Left forelimb (tissue), 1 donor: ENCODE data around the gene TJP1.
A peak's percentile ranks its signal among the peaks of the same experiment; 100 is the strongest.

Source experiments
- DNase-seq: peaks from one replicate; pipeline ENCODE4 v3.0.0-alpha.2; 2018; ENCODE audit warnings: low spot score

The TJP1 gene

DNA sequence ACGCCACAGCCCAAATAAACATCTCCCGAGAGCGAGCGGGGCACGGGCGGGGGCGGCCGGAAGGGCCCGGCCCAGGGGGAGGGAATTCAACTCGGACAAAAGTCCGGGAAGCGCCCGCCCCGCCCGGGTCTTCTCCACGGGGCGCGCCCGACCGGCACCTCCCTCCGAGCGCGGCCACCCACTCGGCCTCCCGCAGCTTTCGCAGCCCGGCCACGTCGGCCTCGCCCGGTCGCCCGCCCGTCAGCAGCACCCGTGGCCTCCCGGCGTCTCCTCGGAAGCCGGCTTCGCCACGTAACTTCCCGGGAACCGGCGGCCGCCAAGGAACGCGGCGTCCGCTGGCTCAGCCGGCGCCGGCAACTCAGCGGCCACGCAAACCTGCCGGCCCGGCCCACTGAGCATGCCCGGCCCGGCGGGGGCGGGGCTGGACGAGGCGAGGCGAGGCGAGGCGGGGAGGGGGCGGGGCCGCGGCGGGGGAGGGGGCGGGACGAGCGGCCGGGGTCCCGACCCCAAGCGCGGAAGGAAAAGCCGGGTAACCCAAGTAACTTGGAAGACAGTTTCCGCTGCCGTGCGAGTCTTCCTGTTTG, at the start of gene TJP1:
Gene TJP1 (minus strand): TSS at position 369 of the 584 bp plus-strand sequence. CDS start 440 bp downstream, outside the sequence.
- DNase-seq = peak; percentile 90

DNA sequence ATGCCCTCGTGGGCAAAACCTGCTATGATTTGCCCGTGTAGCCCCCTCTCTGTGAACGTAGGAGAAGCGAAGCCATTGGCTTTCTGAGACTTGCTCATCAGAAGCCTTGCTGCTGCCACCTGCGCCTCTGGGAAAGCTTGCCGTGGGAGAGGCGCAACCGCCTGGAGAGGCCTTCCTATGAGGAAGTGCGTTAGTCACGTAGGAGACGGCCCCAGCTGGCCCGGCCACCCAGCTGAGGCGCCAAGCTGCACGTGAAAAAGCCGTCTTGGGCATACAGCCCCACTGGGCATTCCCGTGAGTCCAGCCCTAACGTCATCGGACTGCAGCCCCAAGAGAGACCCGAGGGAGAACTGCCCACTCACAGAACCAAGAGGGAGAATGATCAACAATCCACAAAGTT, 49.1 kb upstream of the TJP1 start:
- DNase-seq = no peak

DNA sequence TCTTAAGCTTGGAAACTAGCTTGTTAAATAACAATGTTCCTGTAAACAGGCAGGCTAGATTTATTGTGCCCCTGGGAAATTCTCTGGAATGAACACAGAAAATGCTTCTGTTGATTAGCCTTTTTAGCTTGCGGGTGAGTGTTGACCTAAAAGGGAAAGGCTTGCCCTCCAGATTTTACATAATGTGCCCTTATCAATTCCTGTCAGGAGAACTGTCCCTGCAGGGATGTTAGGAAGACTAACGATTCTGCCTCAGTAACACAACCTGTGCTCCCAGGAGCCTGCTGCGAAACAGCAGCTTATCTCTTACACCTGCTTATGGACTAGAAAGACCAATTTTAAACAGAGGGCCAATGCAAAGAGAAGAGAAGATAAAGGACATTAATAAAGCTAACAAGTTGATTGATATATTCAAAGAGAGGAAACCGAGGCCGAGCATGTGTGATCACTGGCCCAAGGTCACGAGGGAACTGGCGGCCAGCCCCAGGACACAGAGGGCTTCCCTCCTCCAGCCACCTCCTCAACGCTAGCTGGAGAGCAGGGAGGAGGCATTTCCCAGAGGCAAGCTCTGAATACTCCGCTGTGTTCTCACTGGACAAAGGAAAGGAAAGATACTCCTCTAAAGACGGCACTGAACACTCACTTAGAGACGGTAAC, 48.4 kb upstream of the TJP1 start:
- DNase-seq = no peak

DNA sequence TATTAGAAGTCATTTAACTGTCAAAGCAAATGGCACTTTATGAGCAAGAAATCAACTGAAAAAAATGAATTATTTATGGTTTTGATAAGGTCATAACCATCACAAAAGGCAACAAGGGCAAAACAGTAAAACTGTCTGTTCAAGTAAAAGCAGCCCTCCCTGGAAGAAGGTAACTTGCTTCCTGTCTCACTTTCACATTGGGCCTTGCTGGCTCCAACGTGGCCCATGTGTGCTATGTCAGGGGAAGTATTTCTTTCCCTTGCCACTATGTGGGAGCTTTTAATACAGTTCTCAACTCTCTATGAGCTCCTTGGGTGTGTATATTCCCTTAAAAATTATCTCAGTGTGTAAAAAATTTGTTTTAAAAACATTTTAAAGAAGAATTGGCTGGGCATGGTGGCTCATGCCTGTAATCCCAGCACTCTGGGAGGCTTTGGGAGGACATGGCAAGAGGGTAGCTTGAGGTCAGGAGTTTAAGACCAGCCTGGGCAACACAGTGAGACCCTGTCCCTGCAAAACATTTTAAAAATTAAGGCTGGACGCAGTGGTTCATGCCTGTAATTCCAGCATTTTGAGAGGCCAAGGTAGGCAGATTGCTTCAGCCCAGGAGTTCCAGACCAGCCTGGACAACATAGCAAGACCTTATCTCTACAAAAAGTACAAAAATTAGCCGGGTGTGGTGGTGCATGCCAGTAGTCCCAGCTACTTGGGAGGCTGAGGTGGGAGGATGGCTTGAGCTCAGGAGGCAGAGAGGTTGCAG, 45.2 kb upstream of the TJP1 start:
- no peak for DNase-seq

DNA sequence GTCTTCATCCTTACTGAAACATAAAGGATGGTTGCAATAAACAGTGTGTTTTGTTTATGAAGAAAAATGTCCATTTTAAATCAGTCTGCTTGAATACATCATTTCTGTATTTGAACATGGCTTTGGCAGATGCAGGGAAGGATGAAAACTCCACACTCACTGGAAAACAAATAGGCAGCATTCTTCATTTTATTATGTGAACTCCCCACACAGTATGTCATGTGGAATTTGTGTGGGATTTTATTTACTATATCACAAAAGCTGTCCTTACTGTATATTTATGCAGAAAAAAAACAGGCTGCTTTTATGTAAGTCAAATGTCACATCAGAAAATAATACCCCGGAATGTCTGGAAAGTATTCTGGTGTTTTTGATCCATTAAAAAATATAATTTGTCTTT, 44.1 kb upstream of the TJP1 start:
- no peak for DNase-seq

DNA sequence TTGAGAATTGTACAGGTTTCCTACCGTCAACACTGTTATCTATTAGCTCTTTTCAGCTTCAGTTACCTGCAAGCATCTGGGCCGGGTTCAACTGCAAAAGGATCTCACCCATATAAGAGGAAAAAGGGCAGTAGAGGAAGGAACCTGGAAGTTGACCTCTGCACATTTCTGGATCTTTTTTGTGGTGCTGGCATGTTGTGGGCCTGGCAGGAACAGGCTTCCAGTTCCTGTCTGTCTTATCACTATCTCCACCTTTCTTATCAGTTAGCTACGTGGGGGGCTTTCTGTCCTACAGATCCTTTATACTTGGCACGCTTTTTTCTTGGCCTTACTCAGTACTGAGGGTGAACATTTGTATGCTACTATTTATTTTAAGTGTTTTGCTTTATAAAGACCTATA, 42.2 kb upstream of the TJP1 start:
- DNase-seq = no peak

DNA sequence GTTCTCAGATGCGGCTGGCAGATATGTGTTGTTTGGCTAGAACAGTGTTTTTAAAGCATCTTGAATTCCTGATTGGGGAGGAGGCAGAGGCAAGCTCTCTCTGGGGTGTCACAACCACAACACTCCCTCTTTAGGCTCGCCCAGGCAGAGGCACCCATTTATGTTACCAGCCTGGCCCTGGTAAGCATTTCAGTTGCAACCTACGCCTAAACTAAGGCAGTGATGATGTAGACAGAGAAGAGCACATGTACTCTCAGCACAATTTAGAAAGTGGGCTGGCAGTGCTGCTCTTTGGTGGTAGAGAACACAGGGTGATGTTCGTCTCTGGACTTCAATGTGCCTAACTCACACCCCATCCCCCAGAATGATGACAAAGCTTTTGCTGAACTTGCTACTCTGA, 41.2 kb upstream of the TJP1 start:
- no peak for DNase-seq

DNA sequence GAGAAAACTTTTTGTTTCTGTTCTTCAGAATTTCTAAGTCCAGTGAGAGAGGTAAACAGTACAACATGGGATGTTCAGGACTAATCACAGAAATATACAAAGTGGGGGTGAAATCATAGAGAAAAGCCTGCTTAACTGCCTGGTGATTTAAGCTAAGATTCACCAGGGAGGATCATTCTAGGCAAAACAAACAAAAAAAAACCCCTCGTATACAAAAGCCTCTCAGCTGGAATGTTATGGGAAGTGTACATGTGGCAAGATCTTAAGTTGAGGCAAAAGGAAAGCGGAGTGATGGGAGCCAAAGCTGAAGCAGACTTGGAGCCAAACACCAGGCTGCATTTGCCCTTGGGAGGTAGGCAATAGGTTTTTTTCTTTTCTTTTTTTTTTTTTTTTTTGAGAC, 40.0 kb upstream of the TJP1 start:
- DNase-seq = no peak

DNA sequence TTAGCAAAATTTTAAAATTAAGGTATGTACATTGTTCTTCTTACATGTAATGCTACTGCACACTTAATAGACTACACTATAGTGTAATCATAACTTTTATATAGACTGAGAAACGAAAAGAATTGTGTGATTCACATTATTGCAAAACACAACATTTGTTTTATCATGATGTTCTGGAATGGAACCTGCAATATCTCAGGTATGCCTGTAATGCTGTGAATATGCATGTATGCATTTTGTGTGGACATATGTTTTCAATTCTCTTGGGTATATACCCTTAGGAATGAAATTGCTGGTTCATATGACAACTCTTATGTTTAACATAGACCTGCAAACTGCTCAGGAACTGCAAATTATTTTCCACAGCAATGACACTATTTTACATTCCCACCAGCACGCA, 38.6 kb upstream of the TJP1 start:
- DNase-seq = no peak

DNA sequence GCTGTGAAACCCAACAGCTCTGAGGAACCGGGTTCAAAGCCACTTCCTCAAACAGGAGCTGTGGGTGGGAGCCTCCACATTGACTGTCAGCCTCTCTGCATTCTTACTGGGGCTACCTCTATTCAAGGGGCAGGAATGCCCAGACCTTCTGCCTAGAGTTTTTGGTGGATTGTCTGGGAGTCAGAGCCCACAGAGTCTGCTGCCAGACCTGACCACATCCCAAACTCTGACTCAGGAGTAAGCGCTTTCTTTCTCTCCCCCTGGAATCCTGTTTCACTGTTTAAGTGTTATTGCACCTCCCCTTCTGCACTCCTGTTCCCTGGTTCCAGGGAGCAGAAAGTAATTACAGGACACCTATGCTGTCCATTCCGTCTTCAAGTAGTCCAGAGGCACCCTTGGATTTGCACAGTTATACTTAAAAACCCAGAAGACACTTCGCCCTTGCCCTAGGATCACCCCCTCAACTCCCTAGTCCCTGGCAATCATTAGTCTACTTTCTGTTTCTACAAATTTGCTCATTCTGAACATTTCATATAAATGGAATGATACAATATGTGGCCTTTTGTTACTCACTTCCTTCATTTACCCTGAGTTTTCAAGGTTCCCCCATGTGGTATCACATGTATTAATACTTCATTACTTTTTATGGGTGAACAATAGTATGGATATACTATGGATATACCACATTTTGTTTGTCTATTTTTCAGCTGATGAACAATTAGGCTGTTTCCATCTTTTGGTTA, 37.9 kb upstream of the TJP1 start:
- no peak for DNase-seq

DNA sequence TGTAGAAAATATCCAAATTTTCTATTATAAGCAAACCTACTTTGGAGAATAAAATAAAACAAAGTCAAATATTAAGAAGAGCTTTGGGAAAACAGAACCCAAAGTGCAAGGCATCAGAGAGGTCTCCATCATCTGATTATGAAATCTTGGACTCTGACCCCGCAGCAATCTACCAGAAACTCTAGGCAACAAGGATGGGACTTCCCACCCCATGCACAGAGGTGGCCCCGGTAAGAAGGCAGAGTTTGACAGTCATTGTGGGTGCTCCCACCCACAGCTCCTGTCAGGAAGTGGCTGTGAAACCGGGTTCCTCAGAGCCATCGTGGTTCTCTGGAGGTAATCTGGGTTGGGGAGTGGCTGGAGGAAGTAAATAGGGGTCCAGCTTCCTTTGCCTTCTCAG, 37.0 kb upstream of the TJP1 start:
- no peak for DNase-seq

DNA sequence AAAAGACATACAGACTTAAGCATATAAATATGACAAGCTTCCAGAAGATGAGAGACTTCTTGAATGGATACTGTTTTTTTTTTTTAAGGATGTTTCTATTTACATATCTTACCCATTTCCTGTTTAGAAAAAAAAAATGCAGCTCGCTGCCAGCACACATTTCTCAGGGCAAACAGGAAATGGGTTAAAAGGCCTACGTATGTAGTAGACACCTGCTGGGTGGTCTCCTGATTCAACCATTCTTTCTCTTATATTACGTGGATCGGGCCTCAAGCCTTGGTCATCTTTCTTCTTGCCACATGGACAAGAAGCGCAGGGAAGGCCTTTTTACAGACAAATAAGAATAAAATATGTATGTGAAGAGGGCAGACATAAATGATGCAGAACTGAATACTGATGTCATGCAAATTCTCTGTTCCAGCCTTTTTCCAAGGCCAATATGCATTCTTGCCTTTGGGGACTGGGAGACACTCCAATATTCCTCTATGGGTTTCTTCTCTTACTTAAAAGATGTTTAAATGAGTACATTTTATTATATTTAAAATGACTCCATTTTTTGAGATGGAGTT, 35.0 kb upstream of the TJP1 start:
- no peak for DNase-seq

DNA sequence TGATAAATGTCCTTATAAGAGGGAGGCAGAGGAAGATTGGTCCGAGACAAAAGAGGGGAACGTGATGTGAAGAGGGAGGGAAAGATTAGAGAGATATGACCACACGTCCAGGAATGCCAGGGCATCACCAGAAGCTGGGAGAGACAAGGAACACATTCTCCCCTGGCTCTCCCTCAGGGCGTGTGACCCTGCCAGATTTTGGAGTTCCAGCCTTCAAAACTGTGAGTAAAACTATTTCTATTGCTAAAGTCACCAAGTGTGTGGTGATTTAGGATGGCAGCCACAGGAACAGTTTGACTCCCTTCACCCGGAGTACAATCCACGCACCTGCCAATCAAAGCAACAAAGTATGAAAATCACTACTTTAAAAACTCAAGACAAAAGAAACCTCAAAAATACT, 32.1 kb upstream of the TJP1 start:
- DNase-seq = no peak

DNA sequence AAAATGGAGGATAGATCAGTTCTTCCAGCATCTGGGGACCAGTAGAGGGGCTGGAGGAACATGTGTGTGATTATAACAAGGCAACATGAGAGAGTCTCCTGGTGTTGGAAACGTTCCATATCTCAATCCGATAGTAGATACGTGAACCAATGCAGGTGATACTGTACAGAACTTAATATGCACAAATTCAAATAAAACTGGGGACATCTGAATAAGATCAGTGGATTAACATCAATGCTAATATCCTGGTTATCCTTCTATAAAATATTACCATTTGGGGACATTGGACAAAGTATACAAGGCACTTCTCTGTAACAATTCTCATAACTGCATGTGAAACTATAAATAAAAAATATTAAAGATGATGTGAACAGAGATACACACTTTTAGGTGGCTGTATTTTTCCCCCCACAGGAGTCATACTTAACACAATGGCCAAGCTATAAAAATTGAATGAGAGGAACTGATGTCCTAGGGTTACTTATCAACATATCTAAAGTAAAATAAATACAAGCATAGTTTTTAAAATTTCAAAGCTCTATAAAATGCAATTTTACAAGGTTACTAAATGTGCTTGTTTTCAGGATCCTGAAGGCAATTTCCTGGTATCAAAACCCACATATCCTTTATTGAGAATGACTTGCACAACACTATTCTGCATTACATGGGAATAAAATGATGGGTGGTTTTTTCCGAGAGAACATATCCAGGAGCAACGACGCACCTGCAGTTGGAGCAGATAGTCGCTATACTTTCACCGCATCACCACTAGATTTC, 31.1 kb upstream of the TJP1 start:
- DNase-seq = no peak

DNA sequence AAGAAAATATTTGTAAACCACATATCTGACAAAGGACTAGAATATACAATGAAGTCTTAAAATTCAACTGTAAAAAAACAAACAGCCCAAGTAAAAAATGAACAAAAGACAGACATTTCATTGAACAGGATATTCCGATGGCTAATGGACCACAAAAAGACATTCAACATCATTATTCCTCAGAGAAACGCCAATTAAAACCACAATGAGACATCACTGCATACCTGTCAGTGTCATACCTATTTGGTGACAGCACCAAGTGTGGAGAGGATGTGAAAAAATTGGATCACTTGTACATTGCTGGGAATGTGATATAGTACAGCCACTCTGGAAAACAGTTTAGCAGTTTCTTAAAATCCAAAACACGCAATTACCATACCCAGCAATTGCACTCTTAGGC, 29.9 kb upstream of the TJP1 start:
- no peak for DNase-seq

DNA sequence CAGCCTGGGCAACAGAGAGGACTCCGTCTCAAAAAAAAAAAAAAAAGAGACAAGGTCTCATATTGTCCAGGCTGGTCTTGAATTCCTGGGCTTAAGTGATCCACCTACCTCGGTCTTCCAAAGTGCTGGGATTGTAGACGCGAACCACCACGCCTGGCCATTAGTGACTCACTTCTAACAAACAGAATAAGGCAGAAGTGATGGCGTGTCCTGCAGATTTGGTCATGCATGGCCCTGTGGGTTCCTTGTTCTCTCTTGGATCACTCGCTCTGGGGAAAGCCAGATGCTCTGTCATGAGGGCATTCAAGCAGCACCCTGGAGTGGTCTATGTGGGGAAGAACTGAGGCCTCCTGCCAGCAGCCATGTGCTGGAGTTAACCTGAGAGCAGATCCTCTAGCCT, 27.4 kb upstream of the TJP1 start:
- DNase-seq = no peak

DNA sequence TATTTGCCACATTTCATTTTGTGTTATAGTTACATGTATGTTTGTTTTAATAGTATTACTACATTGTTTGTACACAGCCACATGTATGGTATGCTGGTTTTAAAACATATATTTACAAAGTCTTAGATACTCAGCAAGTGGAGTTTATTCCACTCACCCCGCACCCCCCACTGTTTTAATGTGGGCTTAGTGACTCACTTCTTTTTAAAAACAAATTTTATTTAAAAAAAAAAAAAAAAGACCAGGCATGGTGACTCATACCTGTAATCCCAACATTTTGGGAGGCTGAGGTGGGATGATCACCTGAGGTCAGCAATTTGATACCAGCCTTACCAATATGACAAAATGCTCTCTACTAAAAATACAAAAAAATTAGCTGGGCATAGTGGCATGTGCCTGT, 26.9 kb upstream of the TJP1 start:
- DNase-seq = no peak

DNA sequence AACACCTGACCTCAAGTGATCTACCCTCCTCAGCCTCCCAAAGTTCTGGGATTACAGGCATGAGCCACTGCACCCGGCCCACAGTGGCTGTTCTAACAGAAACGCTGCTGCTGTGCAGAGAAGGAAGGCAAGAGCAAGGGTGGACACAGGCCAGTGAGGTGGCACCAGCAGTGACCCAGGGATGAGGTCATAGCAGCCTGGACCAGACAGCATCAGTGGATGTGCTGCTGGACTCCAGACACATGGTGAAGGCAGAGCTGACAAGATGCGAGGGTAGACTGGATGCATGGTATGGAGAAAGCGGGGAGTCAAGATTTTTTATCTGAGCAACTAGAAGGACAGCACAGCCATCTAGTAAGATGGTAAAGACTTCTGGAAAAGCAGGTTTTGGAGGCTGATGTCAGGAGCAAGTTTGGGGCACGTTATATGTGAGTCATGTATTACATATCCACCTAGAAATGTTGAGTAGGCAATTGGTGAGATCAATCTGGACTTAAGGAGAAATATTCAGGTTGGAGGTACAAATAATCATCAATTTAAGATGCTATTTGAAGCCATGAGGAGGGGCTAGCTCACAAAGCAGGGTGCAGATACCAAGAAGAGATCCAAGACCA, 22.1 kb upstream of the TJP1 start:
- DNase-seq = no peak

DNA sequence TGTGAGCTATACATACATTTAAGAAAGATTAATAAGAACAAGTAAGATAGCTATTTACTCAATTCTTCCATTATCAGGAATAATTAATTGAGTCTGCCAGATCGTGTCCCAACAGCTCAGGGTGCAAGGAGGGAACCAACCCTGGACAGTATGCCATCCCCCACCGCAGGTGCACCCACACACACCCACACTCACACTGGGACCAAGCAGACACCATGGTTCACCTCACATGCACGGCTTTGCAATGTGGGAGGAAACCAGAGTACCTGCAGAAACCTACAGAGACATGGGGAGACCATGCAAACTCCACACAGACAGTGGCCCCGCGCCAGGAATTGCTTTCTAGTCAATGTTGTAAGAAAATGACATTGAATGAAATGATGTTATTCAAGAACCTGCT, 20.0 kb upstream of the TJP1 start:
- DNase-seq = no peak

DNA sequence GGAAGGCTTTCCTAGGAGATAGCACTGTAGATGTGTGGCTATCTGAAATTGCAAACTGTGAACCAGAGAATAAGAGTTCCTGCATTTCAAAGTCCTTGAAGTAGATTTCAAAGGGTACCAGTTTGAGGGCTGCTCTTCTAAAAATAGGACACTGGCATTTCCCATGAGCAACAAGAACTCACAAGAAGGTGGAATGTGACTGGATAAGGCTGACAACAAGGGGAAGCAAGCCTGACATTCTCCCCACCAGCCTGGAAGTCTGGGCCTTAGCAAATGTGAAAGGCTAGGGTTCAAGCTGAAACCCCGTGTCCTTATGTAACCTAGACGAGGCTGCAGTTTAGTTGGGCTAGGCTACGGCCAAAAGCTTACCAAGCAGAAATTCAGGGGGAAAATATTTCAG, 18.7 kb upstream of the TJP1 start:
- no peak for DNase-seq

DNA sequence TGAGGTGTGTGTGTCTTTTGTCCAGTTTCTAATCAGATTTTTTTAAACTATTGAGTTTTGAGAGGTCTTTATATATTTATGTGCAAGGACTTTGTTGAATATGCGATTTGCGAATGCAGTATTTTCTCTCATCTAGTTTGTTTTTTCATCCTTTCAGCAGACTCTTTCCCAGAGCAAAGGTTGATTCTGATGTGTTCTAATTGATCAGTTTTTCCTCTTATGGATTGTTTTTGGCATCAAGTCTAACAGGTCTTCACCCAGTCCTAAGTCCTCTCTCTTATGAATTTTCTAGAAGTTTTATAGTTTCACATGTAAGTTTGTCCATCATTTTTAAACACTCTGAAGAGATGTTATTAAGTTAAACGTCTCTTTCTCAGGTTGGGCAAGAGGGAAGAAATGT, 17.8 kb upstream of the TJP1 start:
- no peak for DNase-seq
